HG02642 (cell line): ENCODE data around the gene ADGRD1.

Source experiments
- ATAC-seq: cut with Tn5 transposase; IDR thresholded peaks from one replicate; pipeline ENCODE4 v1.9.1; 2021; ENCODE audit warnings: mild to moderate bottlenecking; ENCODE audit not compliant: unreplicated experiment, poor library complexity

Gene ADGRD1

GRCh38 chr12:131139363-131140068 lies 185.8 kb downstream of the ADGRD1 start:
- no peak for ATAC-seq

GRCh38 chr12:131140069-131140435 lies 186.3 kb downstream of the ADGRD1 start:
- ATAC-seq = no peak

GRCh38 chr12:131140697-131141096 lies 187.0 kb downstream of the ADGRD1 start:
- ATAC-seq = no peak

GRCh38 chr12:131141514-131141913 lies 187.8 kb downstream of the ADGRD1 start:
- no peak for ATAC-seq

- no peak for ATAC-seq
Measured at GRCh38 chr12:131142891-131143657, 189.4 kb downstream of the ADGRD1 start.

GRCh38 chr12:131146173-131146675 lies 192.5 kb downstream of the ADGRD1 start:
- ATAC-seq = no peak

GRCh38 chr12:131147293-131147692 lies 193.6 kb downstream of the ADGRD1 start:
- ATAC-seq = no peak

GRCh38 chr12:131147894-131148293 lies 194.2 kb downstream of the ADGRD1 start:
- no peak for ATAC-seq

- ATAC-seq = no peak
Measured at GRCh38 chr12:131151558-131152345, 198.0 kb downstream of the ADGRD1 start.

- ATAC-seq = no peak
Measured at GRCh38 chr12:131152587-131152986, 198.9 kb downstream of the ADGRD1 start.

GRCh38 chr12:131153016-131153415 lies 199.3 kb downstream of the ADGRD1 start:
- no peak for ATAC-seq

GRCh38 chr12:131153956-131154355 lies 200.2 kb downstream of the ADGRD1 start:
- ATAC-seq = no peak

GRCh38 chr12:131155131-131155530 lies 201.4 kb downstream of the ADGRD1 start:
- no peak for ATAC-seq

GRCh38 chr12:131157743-131158142 lies 204.0 kb downstream of the ADGRD1 start:
- ATAC-seq = no peak

- no peak for ATAC-seq
Measured at GRCh38 chr12:131159660-131160059, 206.0 kb downstream of the ADGRD1 start.

- ATAC-seq = no peak
Measured at GRCh38 chr12:131162113-131162512, 208.4 kb downstream of the ADGRD1 start.

GRCh38 chr12:131163189-131163738 lies 209.6 kb downstream of the ADGRD1 start:
- no peak for ATAC-seq

- ATAC-seq = no peak
Measured at GRCh38 chr12:131164096-131164872, 210.6 kb downstream of the ADGRD1 start.

- ATAC-seq = no peak
Measured at GRCh38 chr12:131166717-131167116, 213.0 kb downstream of the ADGRD1 start.

GRCh38 chr12:131167334-131167733 lies 213.6 kb downstream of the ADGRD1 start:
- ATAC-seq = no peak
